Esophagus squamous epithelium (tissue), 4 donors: Measurements from ENCODE around the gene ZNF121.

Source experiments
- CTCF ChIP-seq, 6 experiments: fragments of 450-650 bp in 4 of 6; fragments of 200-600 bp in 2 of 6; sonication (generic) in 2 of 6; IDR thresholded peaks; one replicate each; pipeline ENCODE4 v1.5.1; 2016 to 2019; ENCODE audit warnings: antibody characterized with exemption in 6 of 6, mild to moderate bottlenecking in 4 of 6, moderate library complexity in 4 of 6
- POLR2A ChIP-seq, 4 donors: fragments of 450-650 bp; IDR thresholded peaks; one replicate each; pipeline ENCODE4 v1.6.1; 2017; ENCODE audit warnings: antibody characterized with exemption in 4 of 4, mild to moderate bottlenecking in 4 of 4, moderate library complexity in 3 of 4

DNA sequence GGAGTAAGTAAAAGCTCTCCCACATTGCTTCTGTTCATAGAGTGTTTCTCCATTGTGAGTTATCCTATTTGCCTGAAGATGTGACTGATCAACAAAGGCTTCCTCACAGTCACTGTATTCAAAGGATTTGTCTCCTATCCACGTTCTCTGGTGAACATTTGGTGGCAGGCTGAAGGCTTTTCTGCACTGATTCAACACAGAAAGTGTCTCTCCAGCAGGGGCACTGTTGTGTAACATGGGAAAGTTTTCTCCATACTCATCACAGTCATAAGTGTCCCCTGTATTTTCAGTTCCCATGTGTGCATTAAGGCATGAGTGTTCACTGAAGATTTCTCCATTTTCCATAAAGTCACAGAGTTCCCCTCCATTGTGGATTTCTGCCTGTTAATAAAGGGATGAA is 17.6 kb downstream of the ZNF121 start:
- TF ChIP-seq POLR2A (IDR thresholded peaks at IDR 0.05) (no peak), CTCF (IDR thresholded peaks at IDR 0.05) (no peak)
